Measurements from ENCODE around the gene SLC34A3.

DNA sequence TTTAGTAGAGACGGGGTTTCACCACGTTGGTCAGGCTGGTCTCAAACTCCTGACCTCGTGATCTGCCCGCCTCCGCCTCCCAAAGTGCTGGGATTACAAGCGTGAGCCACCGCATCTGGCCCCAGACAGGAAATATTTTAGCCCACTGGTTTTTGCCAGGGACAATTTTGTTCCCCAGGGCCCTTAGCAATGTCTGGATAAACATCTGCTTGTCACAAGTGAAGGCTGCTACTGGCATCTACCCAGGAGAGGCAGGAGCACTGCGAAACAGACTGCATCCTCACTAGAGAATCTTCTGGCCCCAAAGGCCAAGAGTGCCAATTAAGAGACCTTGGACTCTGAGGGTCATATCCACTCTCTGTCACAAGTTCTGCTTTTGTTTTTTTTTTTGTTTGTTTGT lies 27.7 kb upstream of the SLC34A3 start:
- TF ChIP-seq, protein P1, sequence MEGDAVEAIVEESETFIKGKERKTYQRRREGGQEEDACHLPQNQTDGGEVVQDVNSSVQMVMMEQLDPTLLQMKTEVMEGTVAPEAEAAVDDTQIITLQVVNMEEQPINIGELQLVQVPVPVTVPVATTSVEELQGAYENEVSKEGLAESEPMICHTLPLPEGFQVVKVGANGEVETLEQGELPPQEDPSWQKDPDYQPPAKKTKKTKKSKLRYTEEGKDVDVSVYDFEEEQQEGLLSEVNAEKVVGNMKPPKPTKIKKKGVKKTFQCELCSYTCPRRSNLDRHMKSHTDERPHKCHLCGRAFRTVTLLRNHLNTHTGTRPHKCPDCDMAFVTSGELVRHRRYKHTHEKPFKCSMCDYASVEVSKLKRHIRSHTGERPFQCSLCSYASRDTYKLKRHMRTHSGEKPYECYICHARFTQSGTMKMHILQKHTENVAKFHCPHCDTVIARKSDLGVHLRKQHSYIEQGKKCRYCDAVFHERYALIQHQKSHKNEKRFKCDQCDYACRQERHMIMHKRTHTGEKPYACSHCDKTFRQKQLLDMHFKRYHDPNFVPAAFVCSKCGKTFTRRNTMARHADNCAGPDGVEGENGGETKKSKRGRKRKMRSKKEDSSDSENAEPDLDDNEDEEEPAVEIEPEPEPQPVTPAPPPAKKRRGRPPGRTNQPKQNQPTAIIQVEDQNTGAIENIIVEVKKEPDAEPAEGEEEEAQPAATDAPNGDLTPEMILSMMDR (IDR thresholded peaks at IDR 0.05; ENCODE audit: insufficient read depth, low read length) = no peak
- TF ChIP-seq, protein P2, sequence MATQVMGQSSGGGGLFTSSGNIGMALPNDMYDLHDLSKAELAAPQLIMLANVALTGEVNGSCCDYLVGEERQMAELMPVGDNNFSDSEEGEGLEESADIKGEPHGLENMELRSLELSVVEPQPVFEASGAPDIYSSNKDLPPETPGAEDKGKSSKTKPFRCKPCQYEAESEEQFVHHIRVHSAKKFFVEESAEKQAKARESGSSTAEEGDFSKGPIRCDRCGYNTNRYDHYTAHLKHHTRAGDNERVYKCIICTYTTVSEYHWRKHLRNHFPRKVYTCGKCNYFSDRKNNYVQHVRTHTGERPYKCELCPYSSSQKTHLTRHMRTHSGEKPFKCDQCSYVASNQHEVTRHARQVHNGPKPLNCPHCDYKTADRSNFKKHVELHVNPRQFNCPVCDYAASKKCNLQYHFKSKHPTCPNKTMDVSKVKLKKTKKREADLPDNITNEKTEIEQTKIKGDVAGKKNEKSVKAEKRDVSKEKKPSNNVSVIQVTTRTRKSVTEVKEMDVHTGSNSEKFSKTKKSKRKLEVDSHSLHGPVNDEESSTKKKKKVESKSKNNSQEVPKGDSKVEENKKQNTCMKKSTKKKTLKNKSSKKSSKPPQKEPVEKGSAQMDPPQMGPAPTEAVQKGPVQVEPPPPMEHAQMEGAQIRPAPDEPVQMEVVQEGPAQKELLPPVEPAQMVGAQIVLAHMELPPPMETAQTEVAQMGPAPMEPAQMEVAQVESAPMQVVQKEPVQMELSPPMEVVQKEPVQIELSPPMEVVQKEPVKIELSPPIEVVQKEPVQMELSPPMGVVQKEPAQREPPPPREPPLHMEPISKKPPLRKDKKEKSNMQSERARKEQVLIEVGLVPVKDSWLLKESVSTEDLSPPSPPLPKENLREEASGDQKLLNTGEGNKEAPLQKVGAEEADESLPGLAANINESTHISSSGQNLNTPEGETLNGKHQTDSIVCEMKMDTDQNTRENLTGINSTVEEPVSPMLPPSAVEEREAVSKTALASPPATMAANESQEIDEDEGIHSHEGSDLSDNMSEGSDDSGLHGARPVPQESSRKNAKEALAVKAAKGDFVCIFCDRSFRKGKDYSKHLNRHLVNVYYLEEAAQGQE (IDR thresholded peaks at IDR 0.05; ENCODE audit: insufficient replicate concordance, low read depth) = no peak

Measured in HL-60 (cell line).